Fibroblast of upper back skin (primary cell): ENCODE results near the gene TRAK2.
A peak's percentile ranks its signal among the peaks of the same experiment; 100 is the strongest.
"Not testable (repeated sequence)": the region's sequence is repeated elsewhere in the genome, so short reads cannot be mapped to it uniquely, and the experiment has no call there.

ENCODE experiments used
- DNase-seq: peaks from one replicate; pipeline ENCODE4 v3.0.0-alpha.2; 2013

Gene TRAK2, protein sequence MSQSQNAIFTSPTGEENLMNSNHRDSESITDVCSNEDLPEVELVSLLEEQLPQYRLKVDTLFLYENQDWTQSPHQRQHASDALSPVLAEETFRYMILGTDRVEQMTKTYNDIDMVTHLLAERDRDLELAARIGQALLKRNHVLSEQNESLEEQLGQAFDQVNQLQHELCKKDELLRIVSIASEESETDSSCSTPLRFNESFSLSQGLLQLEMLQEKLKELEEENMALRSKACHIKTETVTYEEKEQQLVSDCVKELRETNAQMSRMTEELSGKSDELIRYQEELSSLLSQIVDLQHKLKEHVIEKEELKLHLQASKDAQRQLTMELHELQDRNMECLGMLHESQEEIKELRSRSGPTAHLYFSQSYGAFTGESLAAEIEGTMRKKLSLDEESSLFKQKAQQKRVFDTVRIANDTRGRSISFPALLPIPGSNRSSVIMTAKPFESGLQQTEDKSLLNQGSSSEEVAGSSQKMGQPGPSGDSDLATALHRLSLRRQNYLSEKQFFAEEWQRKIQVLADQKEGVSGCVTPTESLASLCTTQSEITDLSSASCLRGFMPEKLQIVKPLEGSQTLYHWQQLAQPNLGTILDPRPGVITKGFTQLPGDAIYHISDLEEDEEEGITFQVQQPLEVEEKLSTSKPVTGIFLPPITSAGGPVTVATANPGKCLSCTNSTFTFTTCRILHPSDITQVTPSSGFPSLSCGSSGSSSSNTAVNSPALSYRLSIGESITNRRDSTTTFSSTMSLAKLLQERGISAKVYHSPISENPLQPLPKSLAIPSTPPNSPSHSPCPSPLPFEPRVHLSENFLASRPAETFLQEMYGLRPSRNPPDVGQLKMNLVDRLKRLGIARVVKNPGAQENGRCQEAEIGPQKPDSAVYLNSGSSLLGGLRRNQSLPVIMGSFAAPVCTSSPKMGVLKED

GRCh38 chr2:201451292-201452057 is at the start of gene TRAK2, which contains the start of gene STRADB:
TRAK2 (minus strand) TSS chr2:201451458; CDS start chr2:201420507, 30,951 bp downstream.
STRADB (plus strand) TSS chr2:201451740; CDS start chr2:201454841, 3,101 bp downstream.
- DNase-seq = peak; percentile 93

DNA sequence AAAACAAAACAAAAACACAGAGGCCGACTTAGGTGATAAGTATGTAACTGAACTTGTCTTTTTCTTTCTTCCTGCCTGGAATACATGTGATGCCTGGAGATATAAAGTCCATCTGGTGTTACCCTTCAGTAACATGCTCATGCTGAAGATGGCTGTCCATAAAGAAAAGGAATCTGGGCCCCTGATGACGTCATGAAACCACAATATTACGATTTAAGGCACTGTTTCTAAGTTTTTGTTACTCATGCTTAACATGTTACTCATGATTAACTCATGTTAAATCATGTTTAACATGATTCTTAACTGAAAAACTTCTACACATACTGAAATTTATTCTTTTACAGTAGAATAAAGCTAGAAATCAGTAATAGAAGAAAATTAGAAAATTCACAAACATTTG is 49.3 kb upstream of the TRAK2 start:
- peak; percentile 57 for DNase-seq

DNA sequence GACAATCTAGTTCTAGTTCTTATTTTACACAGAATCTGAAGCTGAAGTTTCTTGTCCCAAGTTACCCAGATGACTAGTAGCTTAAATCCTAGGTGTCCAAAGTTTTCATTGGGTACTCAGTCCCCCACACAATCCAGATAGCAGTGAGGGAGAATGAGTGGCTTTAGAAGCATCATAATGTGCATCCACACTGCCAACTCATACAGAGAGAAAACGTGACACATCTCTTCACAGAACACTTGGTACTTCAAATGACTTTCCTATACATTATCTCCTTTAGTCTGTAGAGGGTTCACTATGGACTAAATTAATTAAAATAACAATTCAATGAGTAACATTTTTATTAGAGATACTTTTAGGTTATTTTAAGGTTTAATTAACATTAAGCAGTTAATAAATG is 45.5 kb upstream of the TRAK2 start:
- no peak for DNase-seq

- DNase-seq = no peak
Measured at GRCh38 chr2:201490291-201490690, 39.0 kb upstream of the TRAK2 start.

- DNase-seq = peak; percentile 81
Measured at GRCh38 chr2:201484805-201485204, 33.5 kb upstream of the TRAK2 start.

DNA sequence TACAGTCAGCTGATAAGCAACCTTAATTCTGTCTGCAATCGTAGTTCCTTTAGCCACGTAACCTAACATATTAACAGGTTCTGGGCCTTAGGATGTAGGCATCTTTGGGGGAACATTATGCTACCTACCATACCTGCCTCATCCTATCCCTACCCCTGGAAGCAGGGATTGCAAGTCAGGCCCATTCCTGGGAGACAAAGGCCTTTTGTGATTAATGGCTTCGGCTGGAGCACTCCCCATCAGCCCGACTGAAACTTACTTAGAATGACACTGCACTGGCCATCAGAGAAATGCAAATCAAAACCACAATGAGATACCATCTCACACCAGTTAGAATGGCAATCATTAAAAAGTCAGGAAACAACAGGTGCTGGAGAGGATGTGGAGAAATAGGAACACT is 32.5 kb upstream of the TRAK2 start:
- not testable (repeated sequence) for DNase-seq

GRCh38 chr2:201483342-201483741 is 32.1 kb upstream of the TRAK2 start:
- DNase-seq = peak; percentile 6

DNA sequence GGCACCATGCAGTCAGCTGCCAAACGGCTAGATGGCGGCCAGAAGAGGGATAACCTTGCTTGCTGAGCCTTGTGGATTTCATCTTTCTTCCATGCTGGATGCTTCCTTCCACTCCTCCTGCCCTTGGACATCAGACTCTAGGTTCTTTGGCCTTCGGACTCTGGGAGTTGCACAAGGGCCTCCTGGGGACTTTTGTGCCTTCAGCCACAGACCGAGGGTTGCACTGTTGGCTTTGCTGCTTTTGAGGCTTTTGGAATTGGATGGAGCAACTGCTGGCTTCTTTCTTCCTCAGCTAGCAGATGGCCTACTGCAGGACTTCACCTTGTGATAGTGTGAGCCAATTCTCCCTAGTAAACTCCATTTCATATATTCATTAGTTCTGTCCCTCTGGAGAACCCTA is 31.3 kb upstream of the TRAK2 start:
- DNase-seq = no peak

- DNase-seq = peak; percentile 19
Measured at GRCh38 chr2:201472411-201472810, 21.2 kb upstream of the TRAK2 start.

GRCh38 chr2:201471732-201472393 is 20.6 kb upstream of the TRAK2 start:
- DNase-seq = peak; percentile 83

- DNase-seq = peak; percentile 69
Measured at GRCh38 chr2:201470821-201471731, 19.8 kb upstream of the TRAK2 start.

- DNase-seq = peak; percentile 25
Measured at GRCh38 chr2:201467666-201468065, 16.4 kb upstream of the TRAK2 start.

GRCh38 chr2:201466050-201466675 is 14.9 kb upstream of the TRAK2 start:
- peak; percentile 66 for DNase-seq

DNA sequence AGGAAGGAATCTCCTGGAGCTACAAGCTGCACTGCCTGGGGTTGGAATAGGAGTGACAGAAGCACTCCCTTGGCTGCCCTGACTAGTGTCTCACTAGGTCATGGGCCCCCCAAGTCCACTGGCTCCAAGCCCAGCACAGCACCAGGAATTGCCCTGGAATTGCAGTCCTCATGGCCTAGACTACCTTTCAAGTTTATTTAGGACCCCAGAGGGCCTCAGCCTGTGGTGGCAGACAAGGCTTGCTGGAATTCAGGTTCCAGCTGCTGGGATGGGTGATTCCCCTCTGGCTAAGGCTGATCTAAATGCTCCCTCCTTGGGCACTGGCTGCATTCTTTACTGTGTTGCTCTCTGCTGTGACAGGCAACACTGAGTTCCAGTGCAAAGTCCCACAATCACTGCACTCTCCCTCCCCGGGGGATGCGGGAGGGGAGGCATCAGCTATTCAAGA is 14.3 kb upstream of the TRAK2 start:
- peak; percentile 16 for DNase-seq

DNA sequence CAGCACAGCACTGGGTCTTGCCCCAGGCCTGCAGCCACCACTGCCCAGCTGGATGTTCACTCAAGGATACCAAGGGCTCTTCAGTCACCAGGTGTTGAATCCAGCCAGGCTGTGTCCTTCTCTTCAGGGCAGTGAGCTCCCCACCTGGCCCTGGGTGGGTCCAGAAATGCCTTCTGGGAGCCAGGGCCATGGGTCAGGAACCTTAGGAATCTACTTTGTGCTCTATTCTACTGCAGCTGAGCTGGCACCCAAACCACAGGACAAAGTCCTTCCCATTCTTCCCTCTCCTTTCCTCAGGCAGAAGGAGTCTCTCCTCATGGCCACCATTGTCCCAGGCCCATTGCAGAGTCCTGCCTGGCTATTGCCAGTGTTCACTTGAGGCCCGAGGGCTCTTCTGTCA is 13.3 kb upstream of the TRAK2 start:
- no peak for DNase-seq

GRCh38 chr2:201460532-201460931 is 9.3 kb upstream of the TRAK2 start:
- no peak for DNase-seq

- DNase-seq = no peak
Measured at GRCh38 chr2:201458381-201458780, 7.1 kb upstream of the TRAK2 start.

DNA sequence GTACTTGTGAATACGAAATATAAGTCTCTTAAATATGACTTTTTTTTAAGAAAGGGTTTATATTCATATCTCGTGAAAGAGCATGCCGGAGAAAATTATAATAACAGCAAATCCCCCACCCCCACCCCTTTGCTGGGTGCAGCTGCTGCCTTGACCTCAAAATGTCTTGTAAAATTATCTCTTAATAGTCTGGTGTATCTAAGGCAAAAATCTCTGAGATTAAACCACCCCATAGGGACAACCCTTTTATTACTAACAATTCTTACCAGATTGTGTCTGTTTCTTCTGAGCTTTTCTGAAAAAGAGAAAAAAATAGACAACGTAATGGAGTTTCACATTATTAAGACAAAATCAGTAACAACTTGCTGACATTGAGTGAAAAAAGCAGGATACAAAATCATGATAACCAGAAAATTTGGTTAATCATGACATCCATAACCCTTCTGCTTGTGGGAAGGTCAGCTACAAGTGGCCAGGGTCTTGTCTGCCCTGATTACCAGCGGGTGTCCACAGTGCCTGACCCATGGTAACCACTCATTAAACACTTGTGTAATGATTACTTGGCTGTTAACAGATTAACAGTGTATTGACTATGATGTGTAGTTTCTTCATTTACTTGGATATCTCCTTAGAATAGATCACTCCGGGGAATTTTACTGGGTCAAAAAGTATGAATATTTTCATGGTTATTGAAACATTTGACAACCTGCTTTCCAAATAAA is 1.8 kb upstream of the TRAK2 start:
- DNase-seq = no peak

DNA sequence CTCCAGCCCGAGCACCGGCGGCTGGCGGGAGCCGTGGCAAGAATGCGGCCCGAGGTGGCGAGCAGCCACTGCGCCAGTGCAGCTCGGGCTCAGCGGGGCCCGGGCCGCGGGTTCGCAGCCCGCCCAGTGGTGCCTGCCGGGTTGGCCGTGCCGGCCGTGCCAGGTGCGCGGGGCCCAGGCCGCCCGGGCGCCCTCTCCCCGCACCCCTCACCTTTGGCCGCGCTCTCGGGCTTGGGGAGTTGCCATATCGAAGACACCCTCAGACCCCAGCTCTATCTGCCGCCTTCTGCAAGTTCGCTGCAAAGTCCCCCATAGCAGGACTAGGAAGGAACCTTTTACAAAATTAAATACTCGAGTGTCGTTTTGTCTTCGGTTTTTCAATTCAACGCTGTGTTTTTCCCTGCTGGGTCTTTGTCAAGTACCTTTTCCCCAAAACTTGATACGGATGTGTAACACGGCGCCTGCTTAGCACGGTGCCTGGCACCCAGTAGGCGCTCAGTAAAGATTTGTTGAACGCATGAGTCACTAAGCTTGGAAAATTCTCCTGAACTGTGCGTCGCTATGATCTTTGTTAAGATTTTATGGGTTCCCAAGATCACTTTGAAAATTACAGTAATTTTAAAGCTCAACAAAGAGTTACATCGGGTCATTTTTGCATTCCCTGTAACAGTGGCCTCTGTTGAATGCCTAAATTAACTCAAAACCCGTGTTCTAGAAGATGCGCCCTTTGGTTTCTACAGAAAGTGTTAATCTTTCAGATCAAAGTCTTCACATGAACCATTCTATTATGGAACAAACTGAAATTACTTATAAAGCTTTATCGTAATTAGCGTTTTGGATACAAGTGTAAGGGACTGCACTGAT is 1.0 kb upstream of the TRAK2 start:
- DNase-seq = no peak
